ENCODE results near the gene SPA17. TPM values are rescaled to one million over a fixed set of nuclear protein-coding genes. Genes with fewer than 3 reads are reported as not detected.

SPA17 gene
- 10 to 100 TPM in 2 of 6 donors, 1 to 10 TPM in 4; 3.6 to 28.0 (median 7.6) TPM for total RNA-seq

- TF ChIP-seq POLR2AphosphoS5 (IDR thresholded peaks at IDR 0.05) = peak; percentile 90 to 94
- TF ChIP-seq CTCF (IDR thresholded peaks at IDR 0.05) = peak in 1 of 6 experiments; percentile 25
- peak in 3 of 4 donors; percentile 62 to 90 (median 64) for TF ChIP-seq POLR2A (IDR thresholded peaks at IDR 0.05)
- peak in 2 of 4 donors; percentile 78 to 88 for TF ChIP-seq EP300 (IDR thresholded peaks at IDR 0.05)
- H3K9me3 ChIP-seq = no peaks in the 10 kb centered on the region
- DNase-seq = peak; percentile 96 to 99
- ATAC-seq (ENCODE audit: low FRiP score in 2 of 2) = peak; percentile 98 to 99
- no peaks in the 10 kb centered on the region for H3K27me3 ChIP-seq
- peak within 1 kb of the TSS; percentile 54 to 85 (median 77) for H3K4me3 ChIP-seq
- peak within 1 kb of the TSS; percentile 88 to 93 (median 91) for H3K27ac ChIP-seq
- WGBS, 2 donors = 0 to 1% methylated on average over 38 to 46 of the region's 58 CpGs
- peaks cover 26 to 50% (median 34%) of the 10 kb centered on the region in 4 donors for H3K4me1 ChIP-seq
- H3K36me3 ChIP-seq = no peaks in the 10 kb centered on the region
Measured at GRCh38 chr11:124673333-124674167, at the start of gene SPA17, which contains the start of gene SIAE. Gene SPA17, plus strand, starts transcription at chr11:124673904. Its CDS starts 1,361 bp downstream, at chr11:124675265. Gene SIAE, minus strand, starts transcription at chr11:124673739. Its CDS starts 31 bp downstream, at chr11:124673708.

GRCh38 chr11:124625504-124626168 is 48.1 kb upstream of the SPA17 start:
- ATAC-seq (ENCODE audit: low FRiP score in 2 of 2) (no peak), DNase-seq (no peak)
- H3K4me1 ChIP-seq = peaks cover 15 to 36% (median 23%) of the 10 kb centered on the region in 4 donors
- WGBS, 2 donors = 87 to 89% methylated on average over 3 of the region's 3 CpGs
- H3K36me3 ChIP-seq = peaks cover 11 to 55% (median 35%) of the 10 kb centered on the region in 4 donors
- H3K27ac ChIP-seq = no peak overlapping the region
- H3K27me3 ChIP-seq = no peaks in the 10 kb centered on the region
- TF ChIP-seq POLR2AphosphoS5 (IDR thresholded peaks at IDR 0.05) (no peak), POLR2A (IDR thresholded peaks at IDR 0.05) (no peak), EP300 (IDR thresholded peaks at IDR 0.05) (no peak), CTCF (IDR thresholded peaks at IDR 0.05) (no peak)
- no peak overlapping the region for H3K4me3 ChIP-seq
- no peaks in the 10 kb centered on the region for H3K9me3 ChIP-seq

- no peak for TF ChIP-seq CTCF (IDR thresholded peaks at IDR 0.05)
- TF ChIP-seq POLR2A (IDR thresholded peaks at IDR 0.05) = no peak
- no peak for TF ChIP-seq EP300 (IDR thresholded peaks at IDR 0.05)
- H3K36me3 ChIP-seq = peaks cover 27 to 74% (median 53%) of the 10 kb centered on the region in 4 donors
- no peaks in the 10 kb centered on the region for H3K27me3 ChIP-seq
- ATAC-seq (ENCODE audit: low FRiP score in 2 of 2) (no peak), DNase-seq (no peak)
- H3K27ac ChIP-seq = no peak overlapping the region
- H3K4me3 ChIP-seq = no peak overlapping the region
- no peaks in the 10 kb centered on the region for H3K9me3 ChIP-seq
- peaks cover 15 to 29% (median 18%) of the 10 kb centered on the region in 4 donors for H3K4me1 ChIP-seq
- WGBS, 2 donors = 76 to 79% methylated on average over 5 of the region's 5 CpGs
Measured at GRCh38 chr11:124627546-124627945, 46.2 kb upstream of the SPA17 start.

GRCh38 chr11:124629961-124630360 is 43.7 kb upstream of the SPA17 start:
- ATAC-seq (ENCODE audit: low FRiP score in 2 of 2) (no peak), DNase-seq (no peak)
- peaks cover 0 to 14% (median 3%) of the 10 kb centered on the region in 4 donors for H3K4me1 ChIP-seq
- 73 to 84% methylated on average over 4 of the region's 4 CpGs for WGBS, 2 donors
- TF ChIP-seq POLR2AphosphoS5 (IDR thresholded peaks at IDR 0.05) (no peak), EP300 (IDR thresholded peaks at IDR 0.05) (no peak), POLR2A (IDR thresholded peaks at IDR 0.05) (no peak), CTCF (IDR thresholded peaks at IDR 0.05) (no peak)
- no peak overlapping the region for H3K4me3 ChIP-seq
- H3K9me3 ChIP-seq = no peaks in the 10 kb centered on the region
- H3K27ac ChIP-seq = no peak overlapping the region
- peaks cover 37 to 95% (median 70%) of the 10 kb centered on the region in 4 donors for H3K36me3 ChIP-seq
- no peaks in the 10 kb centered on the region for H3K27me3 ChIP-seq
